Skeletal muscle tissue (tissue), 4 donors: Measurements from ENCODE around the gene XKR7. TPM values are rescaled to one million over a fixed set of nuclear protein-coding genes. Genes with fewer than 3 reads are reported as not detected.

Source experiments
- H3K27ac ChIP-seq: one replicate; pipeline ENCODE4 v1.7.0; 2013; ENCODE audit warnings: mild to moderate bottlenecking, low read depth, low read length, inconsistent platforms
- H3K27me3 ChIP-seq, 3 donors: one replicate each; pipeline ENCODE4 v1.7.0; 2013; ENCODE audit warnings: low read length in 3 of 3; ENCODE audit not compliant: control insufficient read depth in 3 of 3, insufficient read depth in 3 of 3
- H3K36me3 ChIP-seq, 3 donors: one replicate each; pipeline ENCODE4 v1.7.0; 2013; ENCODE audit warnings: low read length in 3 of 3; ENCODE audit not compliant: control insufficient read depth in 3 of 3, insufficient read depth in 3 of 3
- H3K4me1 ChIP-seq, 3 donors: one replicate each; pipeline ENCODE4 v1.7.0; 2013; ENCODE audit warnings: low read length in 3 of 3, mild to moderate bottlenecking in 3 of 3; ENCODE audit not compliant: control insufficient read depth in 3 of 3, insufficient read depth in 3 of 3
- H3K4me3 ChIP-seq, 3 donors: one replicate each; pipeline ENCODE4 v1.7.0; 2013; ENCODE audit warnings: low read length in 3 of 3
- H3K9ac ChIP-seq, 3 donors: one replicate each; pipeline ENCODE4 v1.7.0; 2013; ENCODE audit warnings: low read length in 3 of 3, mild to moderate bottlenecking in 3 of 3, moderate library complexity in 2 of 3, low read depth in 1 of 3
- H3K9me3 ChIP-seq, 3 donors: one replicate each; pipeline ENCODE4 v1.7.0; 2013; ENCODE audit warnings: low read length in 3 of 3; ENCODE audit not compliant: control insufficient read depth in 3 of 3
- total RNA-seq: library from RNA; depleted of rRNA; stranded (reverse); fragments of >200 nt; gene quantifications from one replicate; pipeline ENCODE4 v1.2.3, GENCODE V29; 2014
- donor health status: Osteomylitis.

The XKR7 gene
- total RNA-seq, 1 donor from 2014 or later, result not detected

GRCh38 chr20:31939661-31940060 lies 28.3 kb upstream of the XKR7 start:
- no peaks in the 10 kb centered on the region for H3K27me3 ChIP-seq
- H3K36me3 ChIP-seq, result peaks cover 7 to 18% (median 7%) of the 10 kb centered on the region in 3 donors
- H3K4me3 ChIP-seq, result no peak overlapping the region
- H3K9ac ChIP-seq, result no peak overlapping the region
- peaks cover 6 to 23% (median 11%) of the 10 kb centered on the region in 3 donors for H3K4me1 ChIP-seq
- H3K27ac ChIP-seq, result no peak overlapping the region
- no peaks in the 10 kb centered on the region for H3K9me3 ChIP-seq

GRCh38 chr20:31943052-31943471 lies 24.9 kb upstream of the XKR7 start:
- Histone ChIP-seq H3K4me3 (no peak overlapping the region), H3K9me3 (no peaks in the 10 kb centered on the region), H3K36me3 (peaks cover 39 to 51% (median 41%) of the 10 kb centered on the region in 3 donors), H3K9ac (peak overlapping the region; percentile 4 to 45 (median 22)), H3K27ac (no peak overlapping the region), H3K4me1 (peaks cover 18 to 37% (median 21%) of the 10 kb centered on the region in 3 donors), H3K27me3 (no peaks in the 10 kb centered on the region)

- Histone ChIP-seq H3K9me3 (no peaks in the 10 kb centered on the region), H3K27ac (no peak overlapping the region), H3K36me3 (peaks cover 50 to 69% (median 61%) of the 10 kb centered on the region in 3 donors), H3K27me3 (no peaks in the 10 kb centered on the region), H3K4me3 (no peak overlapping the region), H3K9ac (peak overlapping the region in 1 of 3 donors; percentile 16), H3K4me1 (peaks cover 22 to 45% (median 24%) of the 10 kb centered on the region in 3 donors)
These were observed 22.6 kb upstream of the XKR7 start for GRCh38 chr20:31945319-31945718.

- peak overlapping the region in 1 of 3 donors; percentile 16 for H3K9ac ChIP-seq
These were observed 22.2 kb upstream of the XKR7 start for GRCh38 chr20:31945785-31946184.

GRCh38 chr20:31948008-31948407 lies 19.9 kb upstream of the XKR7 start:
- Histone ChIP-seq H3K4me3 (no peak overlapping the region), H3K27ac (no peak overlapping the region), H3K27me3 (no peaks in the 10 kb centered on the region), H3K36me3 (peaks cover 45 to 62% (median 62%) of the 10 kb centered on the region in 3 donors), H3K9me3 (no peaks in the 10 kb centered on the region), H3K9ac (no peak overlapping the region), H3K4me1 (peaks cover 29 to 43% (median 29%) of the 10 kb centered on the region in 3 donors)

More at GRCh38 chr20:31945785-31946184, 22.2 kb upstream of the XKR7 start:
- H3K4me3 ChIP-seq, result no peak overlapping the region
- no peak overlapping the region for H3K27ac ChIP-seq
- no peaks in the 10 kb centered on the region for H3K27me3 ChIP-seq
- no peaks in the 10 kb centered on the region for H3K9me3 ChIP-seq
- H3K4me1 ChIP-seq, result peaks cover 27 to 50% (median 29%) of the 10 kb centered on the region in 3 donors
- H3K36me3 ChIP-seq, result peaks cover 50 to 69% (median 62%) of the 10 kb centered on the region in 3 donors

- Histone ChIP-seq H3K36me3 (peaks cover 39 to 51% (median 48%) of the 10 kb centered on the region in 3 donors), H3K9ac (peak overlapping the region; percentile 16 to 96 (median 94)), H3K4me3 (no peak overlapping the region), H3K27me3 (no peaks in the 10 kb centered on the region), H3K4me1 (peaks cover 21 to 31% (median 26%) of the 10 kb centered on the region in 3 donors), H3K27ac (no peak overlapping the region), H3K9me3 (no peaks in the 10 kb centered on the region)
These were observed 17.9 kb upstream of the XKR7 start for GRCh38 chr20:31949877-31950646.

GRCh38 chr20:31951203-31951529 lies 16.8 kb upstream of the XKR7 start:
- peak overlapping the region; percentile 91 to 97 (median 96) for H3K4me3 ChIP-seq
- H3K9me3 ChIP-seq, result no peaks in the 10 kb centered on the region
- peak overlapping the region; percentile 71 for H3K27ac ChIP-seq
- peaks cover 17 to 21% (median 18%) of the 10 kb centered on the region in 3 donors for H3K4me1 ChIP-seq
- peaks cover 0 to under 1% (median 0%) of the 10 kb centered on the region in 3 donors for H3K27me3 ChIP-seq
- H3K9ac ChIP-seq, result peak overlapping the region; percentile 93 to 96 (median 94)
- H3K36me3 ChIP-seq, result peaks cover 28 to 40% (median 37%) of the 10 kb centered on the region in 3 donors

- Histone ChIP-seq H3K4me3 (peak within 1 kb of the TSS; percentile 91 to 97 (median 96)), H3K9ac (peak within 1 kb of the TSS; percentile 93 to 96 (median 94)), H3K27me3 (peaks cover 4 to 6% (median 6%) of the 10 kb centered on the region in 3 donors), H3K36me3 (peaks cover 22 to 34% (median 31%) of the 10 kb centered on the region in 3 donors), H3K27ac (peak within 1 kb of the TSS; percentile 71), H3K9me3 (no peaks in the 10 kb centered on the region), H3K4me1 (peaks cover 15 to 18% (median 15%) of the 10 kb centered on the region in 3 donors)
These were observed 16.2 kb upstream of the XKR7 start, which contains the start of gene PDRG1 for GRCh38 chr20:31951530-31952453. Gene PDRG1, minus strand, starts transcription at chr20:31952046. Its CDS starts 85 bp downstream, at chr20:31951961.

- peaks cover 4 to 8% (median 7%) of the 10 kb centered on the region in 3 donors for H3K27me3 ChIP-seq
- H3K4me3 ChIP-seq, result no peak overlapping the region
- H3K36me3 ChIP-seq, result peaks cover 5 to 15% (median 12%) of the 10 kb centered on the region in 3 donors
- peaks cover 12 to 18% (median 15%) of the 10 kb centered on the region in 3 donors for H3K4me1 ChIP-seq
- no peak overlapping the region for H3K9ac ChIP-seq
- no peaks in the 10 kb centered on the region for H3K9me3 ChIP-seq
- H3K27ac ChIP-seq, result no peak overlapping the region
These were observed 14.3 kb upstream of the XKR7 start for GRCh38 chr20:31953556-31954148.
